Stimulated activated CD8-positive, alpha-beta memory T cell treated with anti-CD3 and anti-CD28 coated beads, Interleukin-4, amount 100 ng/mL, for 48 hours (primary cell): ENCODE data around the gene CENPE.
"Not testable (repeated sequence)": the region's sequence is repeated elsewhere in the genome, so short reads cannot be mapped to it uniquely, and the experiment has no call there.

Source experiments
- DNase-seq: peaks from one replicate; pipeline ENCODE4 v3.0.0-alpha.2; 2020

Gene CENPE

DNA sequence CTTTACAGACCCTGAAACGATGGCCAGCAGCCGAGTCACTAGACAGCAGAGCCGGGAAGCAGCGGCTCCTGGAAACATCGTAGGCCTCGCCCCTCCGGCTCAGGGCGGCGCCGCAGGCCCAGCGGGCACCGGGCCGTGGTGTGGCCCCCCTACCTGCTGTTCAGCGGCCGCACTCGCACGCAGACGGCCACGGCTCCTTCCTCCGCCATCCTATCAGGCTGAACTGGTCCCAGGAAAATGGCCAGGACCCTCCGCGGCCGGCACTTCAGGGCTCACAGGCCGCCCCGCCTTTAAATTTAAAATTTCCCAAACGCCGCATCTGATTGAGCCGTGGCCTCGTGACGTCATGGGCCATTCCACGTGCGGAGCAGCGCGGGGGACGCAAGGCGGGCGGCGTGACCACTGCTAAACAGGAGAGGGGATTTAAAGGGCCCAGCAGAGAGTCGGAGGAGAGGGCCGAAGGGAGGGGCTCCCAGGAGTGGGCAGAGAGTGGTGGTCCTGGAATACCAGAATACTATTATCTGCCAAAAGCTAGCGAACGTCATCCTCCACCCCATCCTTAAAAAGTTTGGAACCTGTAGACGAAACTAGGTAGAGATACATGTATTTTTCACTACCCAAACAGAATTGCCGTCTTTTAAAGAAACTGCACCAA, at the start of gene CENPE:
TSS of gene CENPE (minus strand) at position 233 of the 655 bp plus-strand sequence. CDS start at position 209, 24 bp downstream.
- DNase-seq: peak; percentile 93

- DNase-seq: no peak
Observed at GRCh38 chr4:103244251-103244650, 46.1 kb upstream of the CENPE start.

DNA sequence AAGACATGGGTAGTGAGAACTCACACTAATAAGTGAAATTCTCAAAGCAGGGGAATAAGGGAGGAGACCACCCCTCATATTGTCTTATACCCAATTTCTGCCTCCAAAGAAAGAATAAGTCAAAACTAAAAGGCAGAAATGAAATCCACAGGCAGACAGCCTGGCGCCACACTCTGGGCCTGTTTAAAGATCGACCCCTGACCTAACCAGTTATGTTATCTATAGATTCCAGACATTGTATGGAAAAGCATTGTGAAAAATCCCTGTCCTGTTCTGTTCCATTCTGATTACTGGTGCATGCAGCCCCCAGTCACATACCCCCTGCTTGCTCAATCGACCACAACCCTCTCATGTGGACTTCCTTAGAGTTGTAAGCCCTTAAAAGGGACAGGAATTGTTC, 32.8 kb upstream of the CENPE start:
- not testable (repeated sequence) for DNase-seq

GRCh38 chr4:103223556-103223955, 25.4 kb upstream of the CENPE start:
- not testable (repeated sequence) for DNase-seq

- no peak for DNase-seq
Observed at GRCh38 chr4:103207673-103208072, 9.5 kb upstream of the CENPE start.

DNA sequence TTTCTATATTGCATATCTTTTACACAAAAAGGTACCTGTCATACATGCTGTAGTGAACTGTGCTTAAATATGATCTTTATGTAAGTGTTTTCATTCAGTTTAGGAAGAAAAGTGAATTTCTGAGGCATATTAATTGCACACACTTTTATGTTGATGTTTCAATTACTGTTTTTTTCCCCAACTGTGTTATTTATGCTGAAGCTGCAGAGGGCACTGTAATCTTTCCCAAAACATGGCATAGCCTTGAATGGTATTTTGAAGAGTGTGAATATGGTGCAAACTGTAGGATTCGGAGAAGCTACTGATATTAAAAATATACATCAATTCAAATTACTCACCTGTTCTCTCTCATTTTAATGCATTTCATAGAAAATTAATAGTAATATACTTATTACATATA, 6.0 kb upstream of the CENPE start:
- DNase-seq: no peak

- no peak for DNase-seq
Observed at GRCh38 chr4:103201724-103202123, 3.6 kb upstream of the CENPE start.

GRCh38 chr4:103201253-103201652, 3.1 kb upstream of the CENPE start:
- no peak for DNase-seq

- peak; percentile 27 for DNase-seq
Observed at GRCh38 chr4:103199009-103199408, 866 bp upstream of the CENPE start.

DNA sequence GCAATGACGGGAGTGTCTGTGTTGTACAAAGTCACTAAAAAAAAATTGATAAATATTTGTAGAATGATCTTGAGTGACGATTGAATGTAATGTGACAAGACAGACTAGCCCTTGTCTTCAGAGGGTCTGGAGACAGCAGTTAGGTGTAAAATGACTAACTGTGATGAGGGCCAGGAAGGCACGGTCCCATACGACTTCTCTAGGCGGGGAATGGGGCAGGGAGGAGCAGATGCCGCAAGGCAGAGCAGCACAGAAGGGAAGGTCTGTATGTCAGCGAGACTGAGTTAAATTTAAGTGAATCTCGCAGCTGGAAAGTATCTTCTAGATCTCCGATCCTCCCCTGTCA, 405 bp downstream of the CENPE start:
- no peak for DNase-seq

- no peak for DNase-seq
Observed at GRCh38 chr4:103193457-103193856, 4.7 kb downstream of the CENPE start.

- DNase-seq: no peak
Observed at GRCh38 chr4:103171006-103171405, 27.1 kb downstream of the CENPE start.

DNA sequence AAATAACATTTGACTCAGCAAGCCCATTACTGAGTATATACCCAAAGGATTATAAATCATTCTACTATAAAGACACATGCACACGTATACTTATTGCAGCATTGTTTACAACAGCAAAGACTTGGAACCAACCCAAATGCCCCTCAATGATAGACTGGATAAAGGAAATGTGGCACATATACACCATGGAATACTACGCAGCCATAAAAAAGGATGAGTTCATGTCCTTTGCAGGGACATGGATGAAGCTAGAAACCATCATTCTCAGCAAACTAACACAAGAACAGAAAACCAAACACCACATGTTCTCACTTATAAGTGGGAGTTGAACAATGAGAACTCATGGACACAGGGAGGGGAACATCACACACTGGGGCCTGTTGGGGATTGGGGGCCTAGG, 28.4 kb downstream of the CENPE start:
- DNase-seq: not testable (repeated sequence)

DNA sequence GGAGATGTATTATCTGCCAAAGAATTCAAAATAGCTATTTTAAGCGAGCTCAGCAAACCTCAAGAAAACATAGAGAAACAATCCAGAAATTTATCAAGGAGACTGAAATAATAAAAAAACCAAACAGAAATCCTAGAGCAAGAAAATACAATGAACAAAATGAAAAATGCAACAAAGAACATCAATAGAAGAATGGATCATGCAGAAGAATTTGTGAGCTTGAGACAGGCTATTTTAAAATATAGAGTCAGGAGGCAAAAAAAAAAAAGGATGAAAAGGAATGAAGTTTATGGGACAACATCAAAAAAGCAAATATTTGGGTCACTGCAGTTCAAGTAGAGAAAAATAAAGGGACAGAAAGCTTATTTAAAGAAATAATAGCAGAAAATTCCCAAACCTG, 29.1 kb downstream of the CENPE start:
- DNase-seq: no peak

GRCh38 chr4:103162176-103162575, 36.0 kb downstream of the CENPE start:
- no peak for DNase-seq

DNA sequence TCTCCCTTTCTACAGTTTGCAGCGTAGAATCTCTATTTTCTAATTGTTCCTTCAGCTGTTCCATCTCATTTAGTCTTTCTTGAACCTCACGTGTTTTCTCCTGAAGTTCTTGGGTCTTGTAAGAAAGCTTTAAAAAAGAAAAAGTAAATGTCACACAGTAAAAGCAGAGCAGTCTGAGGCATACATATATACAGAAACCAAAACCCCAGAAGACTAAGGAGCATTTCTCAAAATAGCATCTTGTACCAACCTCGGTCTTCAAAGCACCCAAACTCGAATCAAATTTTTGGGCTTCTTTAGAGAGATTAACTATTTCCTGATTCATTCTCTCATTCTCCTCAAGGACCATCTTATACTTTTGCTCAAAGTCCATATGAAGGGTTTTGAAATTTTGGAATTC, 39.4 kb downstream of the CENPE start:
- DNase-seq: no peak

- DNase-seq: no peak
Observed at GRCh38 chr4:103156106-103156505, 42.0 kb downstream of the CENPE start.

DNA sequence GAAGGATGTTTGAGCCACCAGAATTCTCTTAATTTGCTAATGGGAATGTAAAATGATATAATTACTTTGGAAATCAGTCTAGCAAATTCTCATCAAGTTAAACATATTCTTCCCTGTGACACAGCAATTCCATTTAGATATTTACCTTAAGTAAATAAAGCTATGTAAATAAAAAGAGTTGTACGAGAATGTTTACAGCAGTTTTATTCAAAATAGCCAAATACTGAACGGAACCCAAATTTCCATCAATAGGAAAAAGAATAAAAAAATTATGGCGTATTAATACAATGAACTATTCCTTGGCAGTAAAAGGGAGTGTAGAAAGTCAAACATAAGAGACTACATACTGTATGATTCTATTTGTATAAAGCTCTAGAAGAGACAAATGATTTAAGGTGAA, 45.8 kb downstream of the CENPE start:
- DNase-seq: no peak

- DNase-seq: no peak
Observed at GRCh38 chr4:103150677-103151076, 47.5 kb downstream of the CENPE start.

DNA sequence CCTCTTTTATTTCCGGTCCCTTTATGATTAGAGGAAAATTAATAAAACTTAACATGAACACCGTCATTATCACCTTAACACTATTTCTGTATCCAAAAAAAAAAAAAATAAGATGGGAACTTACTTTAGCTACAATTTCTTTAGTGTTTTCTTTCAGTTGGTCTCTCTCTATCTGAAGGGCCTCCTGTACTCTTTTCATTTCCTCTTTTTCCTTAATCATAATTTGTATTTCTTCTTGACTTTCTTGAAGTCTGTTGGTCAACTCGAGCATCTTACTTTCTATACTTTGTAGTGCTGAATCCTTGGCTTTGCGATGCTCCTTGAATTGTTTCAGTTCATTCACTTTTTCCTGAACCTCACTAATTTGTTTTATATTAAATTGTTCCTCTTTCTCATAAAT, 53.2 kb downstream of the CENPE start:
- DNase-seq: no peak

- no peak for DNase-seq
Observed at GRCh38 chr4:103137446-103137827, 60.7 kb downstream of the CENPE start.

- no peak for DNase-seq
Observed at GRCh38 chr4:103136671-103137445, 61.3 kb downstream of the CENPE start.

GRCh38 chr4:103129174-103129573, 69.0 kb downstream of the CENPE start:
- no peak for DNase-seq

- DNase-seq: no peak
Observed at GRCh38 chr4:103126126-103126525, 72.0 kb downstream of the CENPE start.

GRCh38 chr4:103123114-103123513, 75.0 kb downstream of the CENPE start:
- no peak for DNase-seq
